Measurements from ENCODE around the gene NFKB2.

Gene NFKB2

GRCh38 chr10:102425444-102425843, 29.9 kb downstream of the NFKB2 start:
- no peak overlapping the region for H3K9ac ChIP-seq (ENCODE audit: insufficient read length, low read depth)
- no peaks in the 10 kb centered on the region for H3K9me3 ChIP-seq (ENCODE audit: insufficient read depth, low read length)
- no peaks in the 10 kb centered on the region for H3K27me3 ChIP-seq (ENCODE audit: insufficient read depth, insufficient read length)
- peaks cover 6% of the 10 kb centered on the region for H3K4me1 ChIP-seq (ENCODE audit: insufficient read depth, insufficient read length)
- H3K36me3 ChIP-seq (ENCODE audit: insufficient read depth, insufficient read length, low read length) = peaks cover 23% of the 10 kb centered on the region
- DNase-seq (ENCODE audit: low read depth, low spot score) = no peak
- H3K4me3 ChIP-seq (ENCODE audit: insufficient read length, low read depth) = no peak overlapping the region
- TF ChIP-seq SUZ12 (IDR thresholded peaks at IDR 0.05; ENCODE audit: extremely low read depth, insufficient read depth, insufficient read length) = no peak
- TF ChIP-seq YY1 (IDR thresholded peaks at IDR 0.05; ENCODE audit: insufficient read depth, insufficient read length) = no peak
- TF ChIP-seq ZNF274 (IDR thresholded peaks at IDR 0.05; ENCODE audit: low read depth, low read length) = no peak

GRCh38 chr10:102426803-102427287, 31.3 kb downstream of the NFKB2 start:
- Histone ChIP-seq H3K4me1 (ENCODE audit: insufficient read depth, insufficient read length) (peaks cover 6% of the 10 kb centered on the region), H3K36me3 (ENCODE audit: insufficient read depth, insufficient read length, low read length) (peaks cover 23% of the 10 kb centered on the region), H3K9me3 (ENCODE audit: insufficient read depth, low read length) (no peaks in the 10 kb centered on the region), H3K9ac (ENCODE audit: insufficient read length, low read depth) (no peak overlapping the region), H3K4me3 (ENCODE audit: insufficient read length, low read depth) (no peak overlapping the region), H3K27me3 (ENCODE audit: insufficient read depth, insufficient read length) (no peaks in the 10 kb centered on the region)
- no peak for TF ChIP-seq SUZ12 (IDR thresholded peaks at IDR 0.05; ENCODE audit: extremely low read depth, insufficient read depth, insufficient read length)
- TF ChIP-seq ZNF274 (IDR thresholded peaks at IDR 0.05; ENCODE audit: low read depth, low read length) = no peak
- no peak for TF ChIP-seq YY1 (IDR thresholded peaks at IDR 0.05; ENCODE audit: insufficient read depth, insufficient read length)
- no peak for DNase-seq (ENCODE audit: low read depth, low spot score)

- no peak overlapping the region for H3K4me3 ChIP-seq (ENCODE audit: insufficient read length, low read depth)
- peaks cover 14% of the 10 kb centered on the region for H3K27me3 ChIP-seq (ENCODE audit: insufficient read depth, insufficient read length)
- no peak for TF ChIP-seq SUZ12 (IDR thresholded peaks at IDR 0.05; ENCODE audit: extremely low read depth, insufficient read depth, insufficient read length)
- TF ChIP-seq ZNF274 (IDR thresholded peaks at IDR 0.05; ENCODE audit: low read depth, low read length) = no peak
- TF ChIP-seq YY1 (IDR thresholded peaks at IDR 0.05; ENCODE audit: insufficient read depth, insufficient read length) = no peak
- H3K4me1 ChIP-seq (ENCODE audit: insufficient read depth, insufficient read length) = peaks cover 4% of the 10 kb centered on the region
- H3K9ac ChIP-seq (ENCODE audit: insufficient read length, low read depth) = no peak overlapping the region
- peaks cover 5% of the 10 kb centered on the region for H3K36me3 ChIP-seq (ENCODE audit: insufficient read depth, insufficient read length, low read length)
- no peaks in the 10 kb centered on the region for H3K9me3 ChIP-seq (ENCODE audit: insufficient read depth, low read length)
- DNase-seq (ENCODE audit: low read depth, low spot score) = no peak
Measured at GRCh38 chr10:102429468-102429867, 34.0 kb downstream of the NFKB2 start.

GRCh38 chr10:102431452-102432124, 36.1 kb downstream of the NFKB2 start:
- no peaks in the 10 kb centered on the region for H3K9me3 ChIP-seq (ENCODE audit: insufficient read depth, low read length)
- H3K4me1 ChIP-seq (ENCODE audit: insufficient read depth, insufficient read length) = peaks cover 6% of the 10 kb centered on the region
- H3K4me3 ChIP-seq (ENCODE audit: insufficient read length, low read depth) = peak overlapping the region; percentile 85
- DNase-seq (ENCODE audit: low read depth, low spot score) = no peak
- no peak for TF ChIP-seq ZNF274 (IDR thresholded peaks at IDR 0.05; ENCODE audit: low read depth, low read length)
- TF ChIP-seq YY1 (IDR thresholded peaks at IDR 0.05; ENCODE audit: insufficient read depth, insufficient read length) = no peak
- no peak for TF ChIP-seq SUZ12 (IDR thresholded peaks at IDR 0.05; ENCODE audit: extremely low read depth, insufficient read depth, insufficient read length)
- H3K36me3 ChIP-seq (ENCODE audit: insufficient read depth, insufficient read length, low read length) = no peaks in the 10 kb centered on the region
- peaks cover 33% of the 10 kb centered on the region for H3K27me3 ChIP-seq (ENCODE audit: insufficient read depth, insufficient read length)
- peak overlapping the region; percentile 95 for H3K9ac ChIP-seq (ENCODE audit: insufficient read length, low read depth)

GRCh38 chr10:102432162-102432950, 36.9 kb downstream of the NFKB2 start, which contains the start of gene CUEDC2:
Gene CUEDC2, minus strand, starts transcription at chr10:102432574. Its CDS starts 7,386 bp downstream, at chr10:102425188.
- H3K4me1 ChIP-seq (ENCODE audit: insufficient read depth, insufficient read length) = peaks cover 6% of the 10 kb centered on the region
- DNase-seq (ENCODE audit: low read depth, low spot score) = peak; percentile 87
- H3K4me3 ChIP-seq (ENCODE audit: insufficient read length, low read depth) = peak within 1 kb of the TSS; percentile 85
- H3K36me3 ChIP-seq (ENCODE audit: insufficient read depth, insufficient read length, low read length) = no peaks in the 10 kb centered on the region
- H3K9ac ChIP-seq (ENCODE audit: insufficient read length, low read depth) = peak within 1 kb of the TSS; percentile 95
- H3K9me3 ChIP-seq (ENCODE audit: insufficient read depth, low read length) = no peaks in the 10 kb centered on the region
- H3K27me3 ChIP-seq (ENCODE audit: insufficient read depth, insufficient read length) = peaks cover 35% of the 10 kb centered on the region
- peak; percentile 96 for TF ChIP-seq YY1 (IDR thresholded peaks at IDR 0.05; ENCODE audit: insufficient read depth, insufficient read length)
- TF ChIP-seq ZNF274 (IDR thresholded peaks at IDR 0.05; ENCODE audit: low read depth, low read length) = no peak
- TF ChIP-seq SUZ12 (IDR thresholded peaks at IDR 0.05; ENCODE audit: extremely low read depth, insufficient read depth, insufficient read length) = no peak

- H3K27me3 ChIP-seq (ENCODE audit: insufficient read depth, insufficient read length) = peaks cover 35% of the 10 kb centered on the region
- H3K36me3 ChIP-seq (ENCODE audit: insufficient read depth, insufficient read length, low read length) = no peaks in the 10 kb centered on the region
- no peak for TF ChIP-seq ZNF274 (IDR thresholded peaks at IDR 0.05; ENCODE audit: low read depth, low read length)
- TF ChIP-seq YY1 (IDR thresholded peaks at IDR 0.05; ENCODE audit: insufficient read depth, insufficient read length) = no peak
- no peak for TF ChIP-seq SUZ12 (IDR thresholded peaks at IDR 0.05; ENCODE audit: extremely low read depth, insufficient read depth, insufficient read length)
- DNase-seq (ENCODE audit: low read depth, low spot score) = no peak
- H3K9me3 ChIP-seq (ENCODE audit: insufficient read depth, low read length) = no peaks in the 10 kb centered on the region
- H3K4me1 ChIP-seq (ENCODE audit: insufficient read depth, insufficient read length) = peaks cover 8% of the 10 kb centered on the region
- no peak overlapping the region for H3K4me3 ChIP-seq (ENCODE audit: insufficient read length, low read depth)
- H3K9ac ChIP-seq (ENCODE audit: insufficient read length, low read depth) = no peak overlapping the region
Measured at GRCh38 chr10:102433619-102434046, 38.1 kb downstream of the NFKB2 start.
